Measurements from ENCODE around the gene CCR9.

CCR9 gene

DNA sequence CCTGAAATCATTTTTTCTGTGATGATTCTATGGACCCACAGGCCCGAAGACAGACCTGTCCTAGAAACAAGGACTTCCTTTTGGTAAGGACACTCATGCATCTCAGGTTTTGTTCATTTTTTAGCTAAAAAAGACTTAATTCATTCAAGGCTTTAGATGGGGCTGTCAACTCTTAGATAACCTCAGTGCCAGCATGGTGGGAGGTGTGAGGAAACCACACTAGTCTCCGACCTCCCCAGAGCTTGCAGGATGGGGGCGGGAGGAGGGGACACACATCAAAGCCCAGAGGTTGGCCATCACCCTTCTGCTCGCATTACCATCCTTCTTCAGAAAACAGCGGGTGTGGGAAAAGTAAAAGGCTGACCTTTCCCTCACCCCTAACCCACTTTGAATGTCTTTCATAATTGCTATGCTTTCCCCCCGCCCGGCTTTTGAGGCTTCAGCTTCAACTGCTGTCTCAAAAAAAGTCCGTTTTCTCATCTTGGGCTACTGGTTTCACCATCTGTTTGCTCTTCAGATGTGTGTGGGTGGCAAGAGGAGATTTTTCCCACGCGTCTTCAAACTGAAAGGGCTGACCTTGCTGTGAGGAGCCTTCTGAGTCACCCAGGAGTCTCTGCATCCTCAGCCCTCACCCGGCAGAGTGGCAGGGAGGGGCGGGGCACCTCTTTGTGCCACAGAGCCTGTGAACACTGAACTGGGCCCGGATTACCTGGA, 29.3 kb downstream of the CCR9 start:
- Histone ChIP-seq H3K36me3 (ENCODE audit: control insufficient read depth, insufficient read depth, low read length) (peaks cover 21% of the 10 kb centered on the region), H3K9me3 (ENCODE audit: control insufficient read depth, low read length) (no peaks in the 10 kb centered on the region), H3K4me1 (ENCODE audit: control insufficient read depth, insufficient read depth, low read length, poor library complexity, severe bottlenecking) (peaks cover 22% of the 10 kb centered on the region), H3K27me3 (replicated peaks; ENCODE audit: control insufficient read depth, insufficient read depth, low read length, poor library complexity, severe bottlenecking) (no peaks in the 10 kb centered on the region), H3K4me3 (ENCODE audit: insufficient read depth, low read depth, low read length, poor library complexity, severe bottlenecking) (peak overlapping the region; percentile 44), H3K27ac (ENCODE audit: insufficient read depth, low read length, poor library complexity, severe bottlenecking) (peak overlapping the region; percentile 33)
- peak; percentile 54 to 61 (median 59) for DNase-seq

DNA sequence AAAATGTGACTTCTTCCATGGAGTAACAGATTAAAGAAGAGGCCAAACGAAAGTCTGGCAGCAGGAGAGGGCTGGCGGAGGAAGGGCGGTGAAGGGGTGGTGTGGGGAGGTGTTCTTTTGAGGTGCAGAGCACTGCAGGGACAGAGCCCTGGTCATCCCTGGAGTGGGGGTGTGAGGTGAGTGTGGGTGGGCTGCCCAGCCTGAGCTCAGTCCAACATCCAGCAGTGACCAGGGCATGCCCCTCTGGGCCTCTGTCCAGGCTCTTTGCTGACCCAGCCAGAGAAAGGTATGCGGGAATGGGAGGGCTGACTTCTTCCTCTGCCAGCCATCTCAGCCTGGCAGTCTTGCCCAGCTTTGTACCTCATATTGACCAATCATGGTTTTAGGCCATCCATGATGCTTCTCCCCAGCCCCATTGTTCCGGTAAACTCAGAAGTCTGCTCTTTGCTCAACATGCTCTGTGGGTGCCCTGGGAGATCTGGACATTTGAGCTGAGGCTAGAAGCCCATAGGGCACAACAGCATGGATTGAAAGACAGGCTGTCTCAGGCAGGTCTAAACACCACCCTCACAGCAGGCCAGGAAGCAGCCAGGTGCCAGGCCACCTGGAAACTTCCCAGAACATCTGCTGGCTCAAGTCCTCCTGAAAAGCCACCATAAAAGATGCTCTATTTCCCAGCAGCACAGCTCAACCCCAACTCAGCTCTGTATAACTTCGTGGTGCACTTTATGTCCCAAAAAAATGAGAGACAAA, 31.0 kb downstream of the CCR9 start:
- Histone ChIP-seq H3K4me3 (ENCODE audit: insufficient read depth, low read depth, low read length, poor library complexity, severe bottlenecking) (no peak overlapping the region), H3K9me3 (ENCODE audit: control insufficient read depth, low read length) (no peaks in the 10 kb centered on the region), H3K4me1 (ENCODE audit: control insufficient read depth, insufficient read depth, low read length, poor library complexity, severe bottlenecking) (peaks cover 18% of the 10 kb centered on the region), H3K27ac (ENCODE audit: insufficient read depth, low read length, poor library complexity, severe bottlenecking) (no peak overlapping the region), H3K36me3 (ENCODE audit: control insufficient read depth, insufficient read depth, low read length) (peaks cover 36% of the 10 kb centered on the region), H3K27me3 (replicated peaks; ENCODE audit: control insufficient read depth, insufficient read depth, low read length, poor library complexity, severe bottlenecking) (no peaks in the 10 kb centered on the region)
- DNase-seq: no peak

DNA sequence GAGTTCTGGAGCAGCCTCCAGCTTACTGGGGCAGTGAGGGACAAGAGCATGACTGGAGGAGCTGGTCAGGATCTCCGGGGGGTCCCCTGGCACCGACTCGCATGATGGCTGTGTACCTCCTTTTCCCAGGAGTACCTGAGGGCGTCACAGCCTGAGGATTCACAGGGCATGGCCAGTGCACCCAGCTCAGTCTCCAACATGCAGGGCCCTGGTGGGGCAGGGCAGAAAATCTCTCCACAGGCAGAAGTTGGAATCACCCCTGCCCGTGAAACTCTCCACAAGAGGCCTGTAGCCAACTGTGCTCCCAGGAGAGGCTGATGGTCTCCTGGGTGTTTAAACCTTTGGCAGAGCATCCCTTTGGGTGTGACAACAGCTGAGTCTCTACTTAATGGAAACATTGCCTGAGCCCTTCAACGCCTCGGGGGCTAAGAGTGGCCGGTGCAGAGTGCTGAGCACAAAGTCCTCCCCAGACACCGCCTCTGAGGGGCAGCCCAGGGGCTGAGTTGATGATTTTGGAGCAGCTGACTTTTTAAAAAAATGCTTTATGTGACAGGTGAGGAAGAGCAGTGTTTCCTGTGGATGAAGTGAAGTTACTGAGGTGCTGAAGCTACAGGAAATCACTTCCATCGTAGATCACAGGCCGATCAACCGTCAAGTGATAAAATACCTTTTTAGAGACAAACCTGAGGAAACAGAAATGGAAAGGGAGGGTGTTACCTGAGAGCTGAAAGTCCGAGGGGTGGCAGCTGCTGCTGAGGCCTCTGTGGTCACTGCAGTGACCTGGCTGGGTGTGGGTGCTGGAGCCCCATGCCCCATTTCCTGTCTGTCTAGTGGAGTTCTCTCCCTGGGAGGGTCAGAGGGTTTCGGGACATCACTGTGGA, 35.1 kb downstream of the CCR9 start:
- Histone ChIP-seq H3K4me1 (ENCODE audit: control insufficient read depth, insufficient read depth, low read length, poor library complexity, severe bottlenecking) (no peaks in the 10 kb centered on the region), H3K27me3 (replicated peaks; ENCODE audit: control insufficient read depth, insufficient read depth, low read length, poor library complexity, severe bottlenecking) (no peaks in the 10 kb centered on the region), H3K4me3 (ENCODE audit: insufficient read depth, low read depth, low read length, poor library complexity, severe bottlenecking) (no peak overlapping the region), H3K9me3 (ENCODE audit: control insufficient read depth, low read length) (no peaks in the 10 kb centered on the region), H3K27ac (ENCODE audit: insufficient read depth, low read length, poor library complexity, severe bottlenecking) (no peak overlapping the region), H3K36me3 (ENCODE audit: control insufficient read depth, insufficient read depth, low read length) (peaks cover 62% of the 10 kb centered on the region)
- DNase-seq: no peak

GRCh38 chr3:45922039-45922326, 35.6 kb downstream of the CCR9 start:
- Histone ChIP-seq H3K4me1 (ENCODE audit: control insufficient read depth, insufficient read depth, low read length, poor library complexity, severe bottlenecking) (no peaks in the 10 kb centered on the region), H3K27me3 (replicated peaks; ENCODE audit: control insufficient read depth, insufficient read depth, low read length, poor library complexity, severe bottlenecking) (no peaks in the 10 kb centered on the region), H3K4me3 (ENCODE audit: insufficient read depth, low read depth, low read length, poor library complexity, severe bottlenecking) (no peak overlapping the region), H3K36me3 (ENCODE audit: control insufficient read depth, insufficient read depth, low read length) (peaks cover 64% of the 10 kb centered on the region), H3K27ac (ENCODE audit: insufficient read depth, low read length, poor library complexity, severe bottlenecking) (no peak overlapping the region), H3K9me3 (ENCODE audit: control insufficient read depth, low read length) (no peaks in the 10 kb centered on the region)
- DNase-seq: no peak

- DNase-seq: no peak
These were observed 36.7 kb downstream of the CCR9 start for GRCh38 chr3:45922950-45923590.

GRCh38 chr3:45923755-45924154, 37.4 kb downstream of the CCR9 start:
- Histone ChIP-seq H3K9me3 (ENCODE audit: control insufficient read depth, low read length) (no peaks in the 10 kb centered on the region), H3K36me3 (ENCODE audit: control insufficient read depth, insufficient read depth, low read length) (peaks cover 76% of the 10 kb centered on the region), H3K27me3 (replicated peaks; ENCODE audit: control insufficient read depth, insufficient read depth, low read length, poor library complexity, severe bottlenecking) (no peaks in the 10 kb centered on the region), H3K27ac (ENCODE audit: insufficient read depth, low read length, poor library complexity, severe bottlenecking) (no peak overlapping the region), H3K4me1 (ENCODE audit: control insufficient read depth, insufficient read depth, low read length, poor library complexity, severe bottlenecking) (no peaks in the 10 kb centered on the region), H3K4me3 (ENCODE audit: insufficient read depth, low read depth, low read length, poor library complexity, severe bottlenecking) (no peak overlapping the region)
- no peak for DNase-seq

More at GRCh38 chr3:45922950-45923590, 36.7 kb downstream of the CCR9 start:
- Histone ChIP-seq H3K27me3 (replicated peaks; ENCODE audit: control insufficient read depth, insufficient read depth, low read length, poor library complexity, severe bottlenecking) (no peaks in the 10 kb centered on the region), H3K4me1 (ENCODE audit: control insufficient read depth, insufficient read depth, low read length, poor library complexity, severe bottlenecking) (no peaks in the 10 kb centered on the region), H3K4me3 (ENCODE audit: insufficient read depth, low read depth, low read length, poor library complexity, severe bottlenecking) (no peak overlapping the region), H3K36me3 (ENCODE audit: control insufficient read depth, insufficient read depth, low read length) (peaks cover 73% of the 10 kb centered on the region), H3K9me3 (ENCODE audit: control insufficient read depth, low read length) (no peaks in the 10 kb centered on the region), H3K27ac (ENCODE audit: insufficient read depth, low read length, poor library complexity, severe bottlenecking) (no peak overlapping the region)

- Histone ChIP-seq H3K9me3 (ENCODE audit: control insufficient read depth, low read length) (no peaks in the 10 kb centered on the region), H3K27me3 (replicated peaks; ENCODE audit: control insufficient read depth, insufficient read depth, low read length, poor library complexity, severe bottlenecking) (no peaks in the 10 kb centered on the region), H3K4me1 (ENCODE audit: control insufficient read depth, insufficient read depth, low read length, poor library complexity, severe bottlenecking) (no peaks in the 10 kb centered on the region), H3K36me3 (ENCODE audit: control insufficient read depth, insufficient read depth, low read length) (peaks cover 80% of the 10 kb centered on the region), H3K4me3 (ENCODE audit: insufficient read depth, low read depth, low read length, poor library complexity, severe bottlenecking) (no peak overlapping the region), H3K27ac (ENCODE audit: insufficient read depth, low read length, poor library complexity, severe bottlenecking) (no peak overlapping the region)
- no peak for DNase-seq
These were observed 41.5 kb downstream of the CCR9 start for GRCh38 chr3:45927881-45928280.

DNA sequence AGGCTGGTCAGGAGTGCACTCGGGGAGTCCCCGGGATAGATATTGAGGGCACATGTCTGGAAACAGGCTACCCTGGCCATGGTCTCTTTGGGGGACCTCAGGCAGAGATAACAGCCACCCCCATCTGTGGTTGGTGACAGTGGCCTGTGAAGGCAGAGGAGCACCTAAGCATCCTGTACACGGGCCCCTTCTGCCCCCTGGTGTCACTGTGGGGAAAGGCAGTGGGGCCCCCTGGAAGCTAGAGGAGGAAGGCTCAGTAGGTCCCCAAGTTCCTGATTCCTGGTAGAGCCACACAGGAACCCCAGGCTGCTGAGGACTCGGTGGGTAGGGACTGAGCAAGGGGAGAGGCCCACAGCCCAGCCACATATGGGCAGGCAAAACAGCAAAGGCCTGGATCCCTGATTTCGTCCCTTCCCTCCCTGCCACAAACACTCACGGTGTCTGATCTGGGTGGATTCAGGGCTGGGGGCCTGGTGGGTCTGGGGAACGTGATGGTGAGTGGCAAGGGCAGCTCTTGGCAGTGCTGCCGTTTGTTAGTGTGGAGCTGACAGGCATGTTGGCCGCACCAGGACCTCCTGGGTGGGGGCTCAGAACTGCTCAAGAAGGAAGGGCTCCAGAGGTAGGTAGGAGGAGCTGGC, 42.8 kb downstream of the CCR9 start:
- Histone ChIP-seq H3K27ac (ENCODE audit: insufficient read depth, low read length, poor library complexity, severe bottlenecking) (no peak overlapping the region), H3K9me3 (ENCODE audit: control insufficient read depth, low read length) (no peaks in the 10 kb centered on the region), H3K27me3 (replicated peaks; ENCODE audit: control insufficient read depth, insufficient read depth, low read length, poor library complexity, severe bottlenecking) (no peaks in the 10 kb centered on the region), H3K36me3 (ENCODE audit: control insufficient read depth, insufficient read depth, low read length) (peaks cover 79% of the 10 kb centered on the region), H3K4me1 (ENCODE audit: control insufficient read depth, insufficient read depth, low read length, poor library complexity, severe bottlenecking) (no peaks in the 10 kb centered on the region), H3K4me3 (ENCODE audit: insufficient read depth, low read depth, low read length, poor library complexity, severe bottlenecking) (no peak overlapping the region)
- DNase-seq: peak; percentile 37 to 45 (median 41)

DNA sequence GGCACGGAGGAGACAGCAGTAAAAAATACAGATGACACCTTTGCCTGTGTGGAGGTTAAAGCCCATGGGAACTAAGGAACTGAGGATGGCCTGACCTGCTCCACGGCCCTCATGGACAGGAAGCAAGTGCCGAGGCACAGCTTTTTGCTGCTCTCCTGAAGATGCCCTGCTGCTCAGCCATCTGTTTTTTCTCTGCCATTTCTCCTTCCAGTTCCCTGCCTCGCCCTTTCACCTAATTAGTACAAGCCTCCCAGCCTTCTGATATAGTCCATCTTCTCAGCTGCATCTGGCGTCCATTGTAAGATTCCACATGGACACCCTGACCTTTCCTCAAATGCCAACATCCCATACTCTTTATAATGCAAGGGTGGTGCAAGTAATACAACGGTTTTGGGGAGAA, 45.2 kb downstream of the CCR9 start:
- Histone ChIP-seq H3K9me3 (ENCODE audit: control insufficient read depth, low read length) (no peaks in the 10 kb centered on the region), H3K4me1 (ENCODE audit: control insufficient read depth, insufficient read depth, low read length, poor library complexity, severe bottlenecking) (no peaks in the 10 kb centered on the region), H3K27ac (ENCODE audit: insufficient read depth, low read length, poor library complexity, severe bottlenecking) (no peak overlapping the region), H3K36me3 (ENCODE audit: control insufficient read depth, insufficient read depth, low read length) (peaks cover 86% of the 10 kb centered on the region), H3K27me3 (replicated peaks; ENCODE audit: control insufficient read depth, insufficient read depth, low read length, poor library complexity, severe bottlenecking) (no peaks in the 10 kb centered on the region), H3K4me3 (ENCODE audit: insufficient read depth, low read depth, low read length, poor library complexity, severe bottlenecking) (no peak overlapping the region)
- no peak for DNase-seq
